ENCODE results near the gene MYOZ3.

MYOZ3 gene

GRCh38 chr5:150633429-150633828 is 27.6 kb upstream of the MYOZ3 start:
- no peaks in the 10 kb centered on the region for H3K36me3 ChIP-seq (ENCODE audit: control insufficient read depth, insufficient read depth, low read length)

GRCh38 chr5:150636391-150637244 is 24.4 kb upstream of the MYOZ3 start:
- H3K27ac ChIP-seq (ENCODE audit: low read depth, low read length): no peak overlapping the region
- no peak overlapping the region for H3K4ac ChIP-seq (ENCODE audit: low read depth, low read length)
- DNase-seq: no peak
- H4K8ac ChIP-seq (ENCODE audit: low read depth, low read length): no peak overlapping the region
- no peaks in the 10 kb centered on the region for H3K79me1 ChIP-seq (ENCODE audit: low read length)
- no peak overlapping the region for H2AK5ac ChIP-seq (ENCODE audit: low read length)
- H2BK5ac ChIP-seq (ENCODE audit: low read length): no peak overlapping the region
- H2BK15ac ChIP-seq (replicated peaks; ENCODE audit: low read depth): no peak overlapping the region
- no peak overlapping the region for H3K4me2 ChIP-seq (ENCODE audit: low read length)
- H2BK120ac ChIP-seq (ENCODE audit: low read depth, low read length): no peak overlapping the region
- no peak overlapping the region for H4K5ac ChIP-seq (ENCODE audit: low read length)
- H3K27me3 ChIP-seq (ENCODE audit: insufficient read depth, low read length, poor library complexity): no peaks in the 10 kb centered on the region
- H3K79me2 ChIP-seq (ENCODE audit: control insufficient read depth, insufficient read depth, low read length): no peaks in the 10 kb centered on the region
- H3K36me3 ChIP-seq (ENCODE audit: control insufficient read depth, insufficient read depth, low read length): no peaks in the 10 kb centered on the region
- H3K23ac ChIP-seq (ENCODE audit: low read length): no peak overlapping the region
- H3K9ac ChIP-seq (ENCODE audit: low read length): no peak overlapping the region
- no CpG with 5 or more reads among the region's 6 CpGs for WGBS (ENCODE audit: extremely low coverage, insufficient coverage, low lambda C conversion rate)
- H3K4me3 ChIP-seq (ENCODE audit: low read length): no peak overlapping the region
- no peak overlapping the region for H3K56ac ChIP-seq (ENCODE audit: low read length)
- peaks cover 8% of the 10 kb centered on the region for H3K4me1 ChIP-seq (ENCODE audit: control insufficient read depth, low read depth, low read length)
- no peak overlapping the region for H3K18ac ChIP-seq (ENCODE audit: low read length)

More at GRCh38 chr5:150633429-150633828, 27.6 kb upstream of the MYOZ3 start:
- no peak overlapping the region for H3K9ac ChIP-seq (ENCODE audit: low read length)
- H3K23ac ChIP-seq (ENCODE audit: low read length): no peak overlapping the region
- H3K27ac ChIP-seq (ENCODE audit: low read depth, low read length): no peak overlapping the region
- no peak overlapping the region for H4K8ac ChIP-seq (ENCODE audit: low read depth, low read length)
- H3K18ac ChIP-seq (ENCODE audit: low read length): no peak overlapping the region
- no CpG with 5 or more reads among the region's 2 CpGs for WGBS (ENCODE audit: extremely low coverage, insufficient coverage, low lambda C conversion rate)
- no peak overlapping the region for H3K4me3 ChIP-seq (ENCODE audit: low read length)
- no peak overlapping the region for H3K56ac ChIP-seq (ENCODE audit: low read length)
- no peak overlapping the region for H2AK5ac ChIP-seq (ENCODE audit: low read length)
- no peaks in the 10 kb centered on the region for H3K4me1 ChIP-seq (ENCODE audit: control insufficient read depth, low read depth, low read length)
- no peaks in the 10 kb centered on the region for H3K79me2 ChIP-seq (ENCODE audit: control insufficient read depth, insufficient read depth, low read length)
- no peak overlapping the region for H3K4ac ChIP-seq (ENCODE audit: low read depth, low read length)
- H2BK120ac ChIP-seq (ENCODE audit: low read depth, low read length): no peak overlapping the region
- no peak overlapping the region for H2BK15ac ChIP-seq (replicated peaks; ENCODE audit: low read depth)
- no peaks in the 10 kb centered on the region for H3K79me1 ChIP-seq (ENCODE audit: low read length)
- H3K27me3 ChIP-seq (ENCODE audit: insufficient read depth, low read length, poor library complexity): no peaks in the 10 kb centered on the region
- H4K5ac ChIP-seq (ENCODE audit: low read length): no peak overlapping the region
- H2BK5ac ChIP-seq (ENCODE audit: low read length): no peak overlapping the region
- DNase-seq: no peak
- H3K4me2 ChIP-seq (ENCODE audit: low read length): no peak overlapping the region

GRCh38 chr5:150637245-150638052 is 23.6 kb upstream of the MYOZ3 start:
- no peak overlapping the region for H3K4me3 ChIP-seq (ENCODE audit: low read length)
- no CpG with 5 or more reads among the region's 21 CpGs for WGBS (ENCODE audit: extremely low coverage, insufficient coverage, low lambda C conversion rate)
- H3K4ac ChIP-seq (ENCODE audit: low read depth, low read length): no peak overlapping the region
- H3K4me2 ChIP-seq (ENCODE audit: low read length): no peak overlapping the region
- no peaks in the 10 kb centered on the region for H3K79me1 ChIP-seq (ENCODE audit: low read length)
- no peak overlapping the region for H2BK5ac ChIP-seq (ENCODE audit: low read length)
- no peak overlapping the region for H3K56ac ChIP-seq (ENCODE audit: low read length)
- no peak overlapping the region for H3K18ac ChIP-seq (ENCODE audit: low read length)
- H2AK5ac ChIP-seq (ENCODE audit: low read length): no peak overlapping the region
- H3K9ac ChIP-seq (ENCODE audit: low read length): no peak overlapping the region
- H4K8ac ChIP-seq (ENCODE audit: low read depth, low read length): no peak overlapping the region
- no peak overlapping the region for H3K23ac ChIP-seq (ENCODE audit: low read length)
- H3K4me1 ChIP-seq (ENCODE audit: control insufficient read depth, low read depth, low read length): peaks cover 8% of the 10 kb centered on the region
- H2BK120ac ChIP-seq (ENCODE audit: low read depth, low read length): no peak overlapping the region
- H4K5ac ChIP-seq (ENCODE audit: low read length): no peak overlapping the region
- no peak overlapping the region for H2BK15ac ChIP-seq (replicated peaks; ENCODE audit: low read depth)
- DNase-seq: peak; percentile 86
- H3K79me2 ChIP-seq (ENCODE audit: control insufficient read depth, insufficient read depth, low read length): no peaks in the 10 kb centered on the region
- no peaks in the 10 kb centered on the region for H3K27me3 ChIP-seq (ENCODE audit: insufficient read depth, low read length, poor library complexity)
- no peaks in the 10 kb centered on the region for H3K36me3 ChIP-seq (ENCODE audit: control insufficient read depth, insufficient read depth, low read length)
- H3K27ac ChIP-seq (ENCODE audit: low read depth, low read length): peak overlapping the region; percentile 15

GRCh38 chr5:150638053-150638444 is 23.0 kb upstream of the MYOZ3 start:
- Histone ChIP-seq H3K79me1 (ENCODE audit: low read length) (no peaks in the 10 kb centered on the region), H3K4me1 (ENCODE audit: control insufficient read depth, low read depth, low read length) (peaks cover 8% of the 10 kb centered on the region), H3K4me3 (ENCODE audit: low read length) (no peak overlapping the region), H4K5ac (ENCODE audit: low read length) (no peak overlapping the region), H2BK15ac (replicated peaks; ENCODE audit: low read depth) (no peak overlapping the region), H3K23ac (ENCODE audit: low read length) (no peak overlapping the region), H3K36me3 (ENCODE audit: control insufficient read depth, insufficient read depth, low read length) (no peaks in the 10 kb centered on the region), H2BK5ac (ENCODE audit: low read length) (no peak overlapping the region), H4K8ac (ENCODE audit: low read depth, low read length) (no peak overlapping the region), H3K4me2 (ENCODE audit: low read length) (no peak overlapping the region), H2AK5ac (ENCODE audit: low read length) (no peak overlapping the region), H3K9ac (ENCODE audit: low read length) (no peak overlapping the region), H3K4ac (ENCODE audit: low read depth, low read length) (no peak overlapping the region), H3K27ac (ENCODE audit: low read depth, low read length) (no peak overlapping the region), H3K56ac (ENCODE audit: low read length) (no peak overlapping the region), H3K18ac (ENCODE audit: low read length) (no peak overlapping the region), H3K79me2 (ENCODE audit: control insufficient read depth, insufficient read depth, low read length) (no peaks in the 10 kb centered on the region), H3K27me3 (ENCODE audit: insufficient read depth, low read length, poor library complexity) (no peaks in the 10 kb centered on the region), H2BK120ac (ENCODE audit: low read depth, low read length) (no peak overlapping the region)
- WGBS (ENCODE audit: extremely low coverage, insufficient coverage, low lambda C conversion rate): no CpG with 5 or more reads among the region's 1 CpG
- no peak for DNase-seq

- H3K18ac ChIP-seq (ENCODE audit: low read length): peak overlapping the region; percentile 57
- no CpG with 5 or more reads among the region's 6 CpGs for WGBS (ENCODE audit: extremely low coverage, insufficient coverage, low lambda C conversion rate)
- peaks cover 8% of the 10 kb centered on the region for H3K4me1 ChIP-seq (ENCODE audit: control insufficient read depth, low read depth, low read length)
These were observed 22.3 kb upstream of the MYOZ3 start for GRCh38 chr5:150638488-150639376.

More at GRCh38 chr5:150638488-150639376, 22.3 kb upstream of the MYOZ3 start:
- Histone ChIP-seq H3K4me3 (ENCODE audit: low read length) (no peak overlapping the region), H2BK120ac (ENCODE audit: low read depth, low read length) (no peak overlapping the region), H3K79me1 (ENCODE audit: low read length) (no peaks in the 10 kb centered on the region), H3K36me3 (ENCODE audit: control insufficient read depth, insufficient read depth, low read length) (no peaks in the 10 kb centered on the region), H3K79me2 (ENCODE audit: control insufficient read depth, insufficient read depth, low read length) (no peaks in the 10 kb centered on the region), H3K27me3 (ENCODE audit: insufficient read depth, low read length, poor library complexity) (no peaks in the 10 kb centered on the region), H3K56ac (ENCODE audit: low read length) (no peak overlapping the region), H2BK15ac (replicated peaks; ENCODE audit: low read depth) (no peak overlapping the region), H4K5ac (ENCODE audit: low read length) (no peak overlapping the region), H3K4me2 (ENCODE audit: low read length) (no peak overlapping the region), H3K27ac (ENCODE audit: low read depth, low read length) (no peak overlapping the region), H2BK5ac (ENCODE audit: low read length) (no peak overlapping the region), H3K4ac (ENCODE audit: low read depth, low read length) (no peak overlapping the region), H3K23ac (ENCODE audit: low read length) (no peak overlapping the region), H4K8ac (ENCODE audit: low read depth, low read length) (no peak overlapping the region), H3K9ac (ENCODE audit: low read length) (no peak overlapping the region), H2AK5ac (ENCODE audit: low read length) (no peak overlapping the region)
- no peak for DNase-seq

Measured in mesendoderm (in vitro differentiated cells).